Measurements from ENCODE around the gene ANKRD42.

Gene ANKRD42

GRCh38 chr11:83285771-83286528 lies 92.4 kb downstream of the ANKRD42 start, which contains the start of gene CCDC90B:
TSS of gene CCDC90B (minus strand) at chr11:83286367. CDS start at chr11:83285972, 395 bp downstream.
- in situ Hi-C loops (cut with HindIII; ENCODE audit: low sequenced_read_pairs): no loop called here

GRCh38 chr11:83287631-83288030 lies 94.1 kb downstream of the ANKRD42 start:
- in situ Hi-C loops (cut with HindIII; ENCODE audit: low sequenced_read_pairs): no loop called here

GRCh38 chr11:83292709-83293456 lies 99.4 kb downstream of the ANKRD42 start:
- in situ Hi-C loops (cut with HindIII; ENCODE audit: low sequenced_read_pairs): no loop called here

- in situ Hi-C loops (cut with HindIII; ENCODE audit: low sequenced_read_pairs): no loop called here
These were observed 99.9 kb downstream of the ANKRD42 start for GRCh38 chr11:83293457-83293774.

DNA sequence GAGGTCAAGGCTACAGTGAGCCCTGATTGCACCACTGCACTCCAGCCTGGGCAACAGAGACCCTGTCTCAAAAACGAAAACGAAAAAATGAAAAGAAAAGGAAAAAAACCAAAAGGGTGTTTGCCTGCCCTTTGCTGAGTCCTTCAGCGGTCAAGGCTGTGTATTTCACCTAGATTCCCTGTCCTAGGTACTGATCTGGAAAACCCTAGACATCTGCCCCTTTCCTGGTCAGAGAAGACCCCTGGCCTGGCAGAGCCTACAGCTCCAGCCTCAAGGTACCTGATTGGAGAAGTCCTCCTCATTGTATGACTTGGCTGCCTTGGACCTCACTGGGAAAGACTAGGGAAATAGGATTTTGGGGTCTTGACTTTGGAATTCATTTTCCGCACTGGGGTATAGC lies 100.7 kb downstream of the ANKRD42 start:
- in situ Hi-C loops (cut with HindIII; ENCODE audit: low sequenced_read_pairs): no loop called here

Data from DLD1 (cell line).